NT2/D1 (cell line): ENCODE results near the gene PI4KA.
"Not testable (repeated sequence)": the region's sequence is repeated elsewhere in the genome, so short reads cannot be mapped to it uniquely, and the experiment has no call there.

Experiments
- DNase-seq: peaks from one replicate; pipeline ENCODE4 v3.0.0-alpha.2; 2011; ENCODE audit warnings: low read depth, low spot score
- H3K27me3 ChIP-seq: 2 replicates; pipeline ENCODE4 v1.6.0; 2011; ENCODE audit warnings: mild to moderate bottlenecking; ENCODE audit not compliant: insufficient read length, insufficient read depth
- H3K36me3 ChIP-seq: 2 replicates; pipeline ENCODE4 v1.6.1; 2011; ENCODE audit warnings: mild to moderate bottlenecking, low read length, mixed read lengths; ENCODE audit not compliant: insufficient read depth, insufficient read length
- H3K4me1 ChIP-seq: 2 replicates; pipeline ENCODE4 v1.5.1; 2011; ENCODE audit not compliant: insufficient read depth, insufficient read length
- H3K4me3 ChIP-seq: 2 replicates; pipeline ENCODE4 v1.5.1; 2011; ENCODE audit warnings: low read depth; ENCODE audit not compliant: insufficient read length
- H3K9ac ChIP-seq: 2 replicates; pipeline ENCODE4 v1.6.0; 2011; ENCODE audit warnings: low read depth; ENCODE audit not compliant: insufficient read length
- H3K9me3 ChIP-seq: 2 replicates; pipeline ENCODE4 v1.5.1; 2011; ENCODE audit warnings: mild to moderate bottlenecking, low read length; ENCODE audit not compliant: insufficient read depth
- SUZ12 ChIP-seq: IDR thresholded peaks from 2 replicates; pipeline ENCODE4 v1.6.1; 2011; ENCODE audit not compliant: insufficient read length, insufficient read depth; ENCODE audit errors: extremely low read depth
- YY1 ChIP-seq: IDR thresholded peaks from 2 replicates; pipeline ENCODE4 v1.6.1; 2011; ENCODE audit not compliant: insufficient read length, insufficient read depth
- ZNF274 ChIP-seq: IDR thresholded peaks from 2 replicates; pipeline ENCODE4 v1.6.1; 2011; ENCODE audit warnings: mild to moderate bottlenecking, low read depth, low read length

PI4KA gene

GRCh38 chr22:20825624-20826023, 33.0 kb downstream of the PI4KA start:
- no peak for DNase-seq
- no peaks in the 10 kb centered on the region for H3K4me1 ChIP-seq
- TF ChIP-seq ZNF274 (no peak), YY1 (no peak), SUZ12 (no peak)
- H3K36me3 ChIP-seq: peaks cover 17% of the 10 kb centered on the region
- H3K9ac ChIP-seq: no peak overlapping the region
- no peak overlapping the region for H3K4me3 ChIP-seq
- no peaks in the 10 kb centered on the region for H3K27me3 ChIP-seq
- H3K9me3 ChIP-seq: no peaks in the 10 kb centered on the region

DNA sequence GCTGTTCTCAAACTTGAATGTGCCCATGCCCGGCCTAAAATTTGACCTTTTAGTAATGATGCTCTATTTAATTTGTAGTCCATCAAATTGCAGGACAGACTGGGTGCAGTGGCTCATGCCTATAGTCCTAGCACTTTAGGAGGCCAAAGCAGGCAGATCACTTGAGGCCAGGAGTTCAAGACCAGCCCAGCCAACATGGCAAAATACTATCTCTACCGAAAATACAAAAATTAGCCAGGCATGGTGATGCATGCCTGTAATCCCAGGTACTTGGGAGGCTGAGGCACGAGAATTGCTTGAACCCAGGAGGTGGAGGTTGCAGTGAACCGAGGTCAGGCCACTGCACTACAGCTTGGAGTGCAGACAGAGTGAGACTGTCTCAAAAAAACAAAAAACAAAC, 33.4 kb downstream of the PI4KA start:
- not testable (repeated sequence) for DNase-seq, H3K4me3 ChIP-seq, H3K4me1 ChIP-seq, H3K9me3 ChIP-seq, H3K9ac ChIP-seq, H3K27me3 ChIP-seq
- H3K36me3 ChIP-seq: peaks cover 16% of the 10 kb centered on the region

- TF ChIP-seq SUZ12 (no peak), ZNF274 (no peak), YY1 (no peak)
- no peaks in the 10 kb centered on the region for H3K4me1 ChIP-seq
- DNase-seq: no peak
- H3K9ac ChIP-seq: no peak overlapping the region
- H3K9me3 ChIP-seq: no peaks in the 10 kb centered on the region
- H3K36me3 ChIP-seq: peaks cover 33% of the 10 kb centered on the region
- H3K4me3 ChIP-seq: no peak overlapping the region
- no peaks in the 10 kb centered on the region for H3K27me3 ChIP-seq
Observed at GRCh38 chr22:20823264-20823663, 35.3 kb downstream of the PI4KA start.

GRCh38 chr22:20822240-20822639, 36.4 kb downstream of the PI4KA start:
- Histone ChIP-seq H3K36me3 (peaks cover 36% of the 10 kb centered on the region), H3K4me3 (no peak overlapping the region), H3K9ac (no peak overlapping the region), H3K9me3 (no peaks in the 10 kb centered on the region), H3K27me3 (no peaks in the 10 kb centered on the region), H3K4me1 (no peaks in the 10 kb centered on the region)
- no peak for DNase-seq
- TF ChIP-seq YY1 (no peak), SUZ12 (no peak), ZNF274 (no peak)

DNA sequence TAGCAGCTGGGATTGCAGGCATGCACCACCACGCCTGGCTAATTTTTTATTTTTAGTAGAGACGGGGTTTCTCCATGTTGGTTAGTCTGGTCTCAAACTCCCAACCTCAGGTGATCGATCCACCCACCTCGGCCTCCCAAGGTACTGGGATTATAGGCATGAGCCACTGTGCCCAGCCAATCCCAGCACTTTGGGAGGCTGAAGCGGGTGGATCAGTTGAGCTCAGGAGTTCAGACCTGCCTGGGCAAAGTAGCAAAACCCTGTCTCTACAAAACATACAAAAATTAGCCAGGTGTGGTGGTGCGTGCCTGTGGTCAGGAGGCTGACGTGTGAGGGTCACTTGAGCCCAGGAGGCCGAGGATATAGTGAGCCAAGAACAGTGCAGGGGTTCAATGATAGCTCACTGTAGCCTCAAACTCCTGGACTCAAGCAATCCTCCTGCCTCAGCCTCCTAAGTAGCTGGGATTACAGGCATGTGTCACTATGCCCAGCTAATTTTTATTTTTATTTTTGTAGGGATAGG, 36.8 kb downstream of the PI4KA start:
- DNase-seq, H3K9me3 ChIP-seq, H3K27me3 ChIP-seq, H3K9ac ChIP-seq, H3K4me1 ChIP-seq, H3K4me3 ChIP-seq: not testable (repeated sequence)
- peaks cover 40% of the 10 kb centered on the region for H3K36me3 ChIP-seq

DNA sequence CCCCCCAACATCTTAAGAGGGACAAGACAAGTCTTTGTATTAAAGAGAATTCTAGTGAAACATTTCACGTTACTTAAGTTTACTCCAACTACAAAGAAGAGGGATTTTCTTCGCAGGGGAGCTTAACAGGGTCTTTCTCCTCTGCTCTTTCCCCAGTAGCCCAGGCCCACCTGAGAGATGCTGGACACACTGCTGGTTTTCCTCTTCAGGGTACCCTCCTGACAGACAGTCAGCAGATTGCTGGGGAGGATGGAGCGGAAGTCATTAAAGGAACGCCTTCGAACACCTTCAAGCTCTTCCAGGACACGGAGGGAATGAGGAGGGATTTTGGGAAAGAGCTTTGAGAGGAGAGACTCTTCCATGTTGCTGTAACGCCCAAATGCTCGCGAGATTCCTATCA, 39.1 kb downstream of the PI4KA start:
- H3K27me3 ChIP-seq: no peaks in the 10 kb centered on the region
- no peak for DNase-seq
- H3K9me3 ChIP-seq: no peaks in the 10 kb centered on the region
- H3K36me3 ChIP-seq: peaks cover 42% of the 10 kb centered on the region
- H3K4me1 ChIP-seq: no peaks in the 10 kb centered on the region
- no peak overlapping the region for H3K9ac ChIP-seq
- no peak for TF ChIP-seq SUZ12
- no peak for TF ChIP-seq YY1
- no peak for TF ChIP-seq ZNF274
- no peak overlapping the region for H3K4me3 ChIP-seq

DNA sequence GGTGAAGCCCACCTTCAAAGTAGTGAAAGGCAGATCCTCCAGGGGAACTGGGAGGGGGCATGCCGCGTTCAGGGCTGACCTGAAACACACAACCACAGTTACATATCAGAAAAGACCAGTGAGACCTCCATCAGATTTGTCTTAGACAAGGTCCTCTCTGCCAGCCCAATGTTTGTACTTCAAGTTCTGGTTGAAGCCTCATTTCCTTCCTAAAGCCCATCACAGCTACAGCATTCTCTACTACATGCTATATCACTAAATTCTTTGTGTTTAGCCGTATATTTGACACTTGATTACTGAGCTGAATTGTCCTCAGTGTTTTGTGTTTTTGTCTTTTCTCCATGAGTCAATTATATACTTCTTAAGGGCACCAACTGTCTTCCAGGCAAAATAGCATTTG, 40.1 kb downstream of the PI4KA start:
- no peaks in the 10 kb centered on the region for H3K27me3 ChIP-seq
- H3K9me3 ChIP-seq: no peaks in the 10 kb centered on the region
- H3K4me1 ChIP-seq: no peaks in the 10 kb centered on the region
- peaks cover 43% of the 10 kb centered on the region for H3K36me3 ChIP-seq
- no peak overlapping the region for H3K9ac ChIP-seq
- no peak overlapping the region for H3K4me3 ChIP-seq
- no peak for TF ChIP-seq YY1
- no peak for TF ChIP-seq ZNF274
- TF ChIP-seq SUZ12: no peak
- no peak for DNase-seq

DNA sequence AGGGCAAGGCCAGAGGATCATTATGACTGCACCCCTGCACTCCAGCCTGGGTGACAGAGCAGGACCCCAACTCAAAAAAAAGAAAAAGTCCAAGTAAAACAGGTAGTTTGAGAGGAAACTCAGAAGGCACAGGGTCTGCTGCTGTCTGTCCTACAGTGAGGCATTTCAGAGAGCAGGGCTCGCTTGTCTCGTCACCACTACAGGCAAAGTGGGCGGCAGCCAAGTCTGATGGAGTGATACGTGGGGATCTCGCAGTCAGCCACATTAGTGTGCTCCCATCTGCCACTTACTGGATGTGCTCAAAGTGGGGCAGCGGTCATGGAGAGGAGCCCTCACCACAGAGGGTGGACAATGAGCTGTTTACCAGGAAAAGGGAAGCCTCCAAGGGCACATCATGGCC, 42.1 kb downstream of the PI4KA start:
- no peak overlapping the region for H3K9ac ChIP-seq
- no peak overlapping the region for H3K4me3 ChIP-seq
- no peaks in the 10 kb centered on the region for H3K4me1 ChIP-seq
- peaks cover 54% of the 10 kb centered on the region for H3K36me3 ChIP-seq
- no peaks in the 10 kb centered on the region for H3K27me3 ChIP-seq
- H3K9me3 ChIP-seq: no peaks in the 10 kb centered on the region
- no peak for TF ChIP-seq ZNF274
- no peak for TF ChIP-seq YY1
- TF ChIP-seq SUZ12: no peak
- no peak for DNase-seq
